Stomach smooth muscle (tissue), 2 donors: ENCODE measurements around the gene ZC3H15.
"Not testable (repeated sequence)": the region's sequence is repeated elsewhere in the genome, so short reads cannot be mapped to it uniquely, and the experiment has no call there.

Experiments
- H3K27ac ChIP-seq: one replicate; pipeline ENCODE4 v1.7.0; 2013; ENCODE audit warnings: mild to moderate bottlenecking, low read length, inconsistent platforms
- H3K27me3 ChIP-seq, 2 donors: one replicate each; pipeline ENCODE4 v1.7.0; 2013; ENCODE audit warnings: low read length in 2 of 2; ENCODE audit not compliant: insufficient read depth in 2 of 2, control insufficient read depth in 1 of 2
- H3K36me3 ChIP-seq, 2 donors: one replicate each; pipeline ENCODE4 v1.7.0; 2013; ENCODE audit warnings: low read length in 2 of 2; ENCODE audit not compliant: control insufficient read depth in 2 of 2, insufficient read depth in 2 of 2
- H3K4me1 ChIP-seq: one replicate; pipeline ENCODE4 v1.7.0; 2013; ENCODE audit warnings: low read length; ENCODE audit not compliant: control insufficient read depth, insufficient read depth
- H3K4me3 ChIP-seq, 2 donors: one replicate each; pipeline ENCODE4 v1.7.0; 2013; ENCODE audit warnings: low read length in 2 of 2
- H3K9ac ChIP-seq, 2 donors: one replicate each; pipeline ENCODE4 v1.7.0; 2013; ENCODE audit warnings: low read length in 2 of 2, mild to moderate bottlenecking in 1 of 2
- H3K9me3 ChIP-seq, 2 donors: one replicate each; pipeline ENCODE4 v1.7.0; 2013; ENCODE audit warnings: low read length in 2 of 2; ENCODE audit not compliant: control insufficient read depth in 2 of 2
- donor health status: healthy.
- donor health status: Pancreatic carcinoma.

ZC3H15 gene

DNA sequence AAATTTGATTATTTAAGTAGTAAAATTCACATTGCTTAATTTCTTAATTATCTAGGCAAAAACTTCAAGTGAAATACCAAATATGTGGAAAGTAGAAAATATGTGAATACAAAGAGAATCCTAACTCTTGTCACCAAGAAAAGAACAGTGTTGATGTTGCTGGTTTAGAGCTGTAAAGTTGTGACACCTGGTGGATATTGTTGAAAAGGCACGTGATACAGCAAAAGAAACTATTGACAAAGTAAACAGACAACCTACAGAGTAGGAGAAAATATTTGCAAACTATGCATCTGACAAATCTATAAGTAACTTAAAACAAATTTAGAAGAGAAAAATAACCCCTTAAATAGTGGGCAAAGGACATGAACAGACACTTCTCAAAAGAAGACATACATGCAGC is 25.6 kb upstream of the ZC3H15 start:
- Histone ChIP-seq H3K27me3 (no peaks in the 10 kb centered on the region), H3K36me3 (peaks cover 0 to 7% of the 10 kb centered on the region in 2 donors), H3K9me3 (no peaks in the 10 kb centered on the region), H3K4me3 (no peak overlapping the region), H3K9ac (no peak overlapping the region), H3K27ac (no peak overlapping the region), H3K4me1 (no peaks in the 10 kb centered on the region)

- Histone ChIP-seq H3K36me3 (no peaks in the 10 kb centered on the region), H3K4me1 (no peaks in the 10 kb centered on the region), H3K9me3 (peaks cover 0 to 2% of the 10 kb centered on the region in 2 donors), H3K27me3 (no peaks in the 10 kb centered on the region), H3K27ac (no peak overlapping the region), H3K4me3 (no peak overlapping the region), H3K9ac (no peak overlapping the region)
These were observed 19.3 kb upstream of the ZC3H15 start for GRCh38 chr2:186466743-186467142.

- Histone ChIP-seq H3K9me3 (peaks cover 0 to 2% of the 10 kb centered on the region in 2 donors), H3K27ac (no peak overlapping the region)
These were observed 18.6 kb upstream of the ZC3H15 start for GRCh38 chr2:186467421-186467820.

GRCh38 chr2:186472722-186473493 is 13.2 kb upstream of the ZC3H15 start:
- H3K27me3 ChIP-seq, H3K4me1 ChIP-seq, H3K4me3 ChIP-seq, H3K9ac ChIP-seq, H3K9me3 ChIP-seq, H3K27ac ChIP-seq, H3K36me3 ChIP-seq: not testable (repeated sequence)

More at GRCh38 chr2:186467421-186467820, 18.6 kb upstream of the ZC3H15 start:
- H3K4me3 ChIP-seq: no peak overlapping the region
- H3K27me3 ChIP-seq: no peaks in the 10 kb centered on the region
- H3K9ac ChIP-seq: no peak overlapping the region
- no peaks in the 10 kb centered on the region for H3K36me3 ChIP-seq
- no peaks in the 10 kb centered on the region for H3K4me1 ChIP-seq

DNA sequence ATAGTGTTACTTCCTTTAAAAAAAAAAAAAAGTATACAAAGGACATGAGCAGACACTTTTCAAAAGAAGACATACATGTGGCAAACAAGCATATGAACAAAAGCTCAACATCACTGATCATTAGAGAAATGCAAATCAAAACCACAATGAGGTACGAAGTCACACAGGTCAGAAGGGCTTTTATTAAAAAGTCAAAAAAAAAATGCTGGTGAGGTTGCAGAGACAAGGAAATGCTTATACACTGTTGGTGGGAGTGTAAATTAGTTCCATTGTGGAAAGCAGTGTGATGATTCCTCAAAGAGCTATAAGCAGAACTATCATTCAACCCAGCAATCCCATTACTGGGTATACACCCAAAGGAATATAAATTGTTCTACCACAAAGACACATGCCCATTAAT is 11.8 kb upstream of the ZC3H15 start:
- H3K9ac ChIP-seq, H3K4me3 ChIP-seq, H3K27ac ChIP-seq, H3K27me3 ChIP-seq, H3K9me3 ChIP-seq, H3K4me1 ChIP-seq, H3K36me3 ChIP-seq: not testable (repeated sequence)

DNA sequence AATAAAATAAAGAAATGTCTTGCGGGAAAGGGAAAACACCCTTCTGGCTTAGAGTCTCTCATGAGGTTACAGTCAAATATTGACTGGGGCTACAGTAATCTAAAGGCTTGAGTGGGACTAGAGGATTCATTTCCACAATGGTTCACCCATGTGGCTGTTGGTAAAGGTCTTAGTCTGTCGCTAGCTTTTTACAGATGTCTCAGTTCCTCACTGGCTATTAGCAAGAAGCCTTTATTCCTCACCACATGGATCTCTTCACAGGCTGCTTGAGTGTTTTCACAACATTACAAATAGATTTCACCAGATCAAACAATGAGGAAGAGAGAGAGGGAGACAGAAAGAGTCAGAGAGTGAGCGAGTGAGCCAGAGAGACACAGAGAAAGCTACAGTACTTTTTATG is 8.3 kb upstream of the ZC3H15 start:
- Histone ChIP-seq H3K27ac (no peak overlapping the region), H3K9me3 (no peaks in the 10 kb centered on the region), H3K9ac (no peak overlapping the region), H3K4me3 (no peak overlapping the region), H3K27me3 (no peaks in the 10 kb centered on the region), H3K4me1 (no peaks in the 10 kb centered on the region), H3K36me3 (no peaks in the 10 kb centered on the region)

- no peak overlapping the region for H3K9ac ChIP-seq
- no peaks in the 10 kb centered on the region for H3K4me1 ChIP-seq
- H3K9me3 ChIP-seq: no peaks in the 10 kb centered on the region
- H3K36me3 ChIP-seq: no peaks in the 10 kb centered on the region
- H3K27me3 ChIP-seq: no peaks in the 10 kb centered on the region
- H3K27ac ChIP-seq: no peak overlapping the region
- H3K4me3 ChIP-seq: no peak overlapping the region
These were observed 5.1 kb upstream of the ZC3H15 start for GRCh38 chr2:186480991-186481390.

- H3K9ac ChIP-seq: no peak overlapping the region
- H3K27ac ChIP-seq: no peak overlapping the region
- no peaks in the 10 kb centered on the region for H3K27me3 ChIP-seq
- H3K36me3 ChIP-seq: no peaks in the 10 kb centered on the region
- no peak overlapping the region for H3K4me3 ChIP-seq
- H3K4me1 ChIP-seq: peaks cover 3% of the 10 kb centered on the region
- no peaks in the 10 kb centered on the region for H3K9me3 ChIP-seq
These were observed 1.9 kb upstream of the ZC3H15 start for GRCh38 chr2:186484062-186484735.

- Histone ChIP-seq H3K4me3 (peak overlapping the region; percentile 89 to 99), H3K4me1 (peaks cover 3% of the 10 kb centered on the region), H3K27ac (peak overlapping the region; percentile 87), H3K36me3 (no peaks in the 10 kb centered on the region), H3K27me3 (no peaks in the 10 kb centered on the region), H3K9ac (peak overlapping the region; percentile 95 to 96), H3K9me3 (no peaks in the 10 kb centered on the region)
These were observed 537 bp upstream of the ZC3H15 start for GRCh38 chr2:186485576-186485870.

GRCh38 chr2:186486651-186487647 is 889 bp downstream of the ZC3H15 start:
- Histone ChIP-seq H3K9ac (peak overlapping the region; percentile 95 to 96), H3K9me3 (no peaks in the 10 kb centered on the region), H3K4me1 (peaks cover 3% of the 10 kb centered on the region), H3K27ac (peak overlapping the region; percentile 87), H3K36me3 (no peaks in the 10 kb centered on the region), H3K27me3 (no peaks in the 10 kb centered on the region), H3K4me3 (peak overlapping the region; percentile 89 to 99)
